OCI-LY1 (cell line): ENCODE data around the gene EHD1.

Source experiments
- H2AFZ ChIP-seq: fragments of 200-600 bp; sonication (generic), shearing (Covaris generic); 2 replicates; pipeline ENCODE4 v1.6.0; 2014; ENCODE audit warnings: antibody characterized with exemption, mild to moderate bottlenecking, low read length
- H3F3A ChIP-seq: fragments of 200-600 bp; sonication (generic), shearing (Covaris generic); 2 replicates; pipeline ENCODE4 v1.6.0; 2014; ENCODE audit warnings: mild to moderate bottlenecking, antibody characterized with exemption, low read length, moderate library complexity; ENCODE audit not compliant: insufficient read depth
- H3K27ac ChIP-seq: fragments of 200-600 bp; sonication (generic); 2 replicates; pipeline ENCODE4 v1.5.1; 2014; ENCODE audit warnings: low read length, mixed run types, mild to moderate bottlenecking, low read depth; ENCODE audit not compliant: poor library complexity, severe bottlenecking
- H3K27me3 ChIP-seq: fragments of 200-600 bp; sonication (generic); 2 replicates; pipeline ENCODE4 v1.6.0; 2014; ENCODE audit warnings: antibody characterized with exemption, mild to moderate bottlenecking, low read length, moderate library complexity; ENCODE audit not compliant: insufficient read depth
- H3K36me3 ChIP-seq: fragments of 200-600 bp; sonication (generic); 2 replicates; pipeline ENCODE4 v1.6.1; 2014; ENCODE audit warnings: mild to moderate bottlenecking, antibody characterized with exemption, low read length, moderate library complexity, mixed read lengths; ENCODE audit not compliant: insufficient read depth
- H3K4me1 ChIP-seq: fragments of 200-600 bp; sonication (generic); 2 replicates; pipeline ENCODE4 v1.5.1; 2014; ENCODE audit warnings: mild to moderate bottlenecking, low read length, moderate library complexity; ENCODE audit not compliant: insufficient read depth, severe bottlenecking
- H3K4me2 ChIP-seq: fragments of 200-600 bp; sonication (generic), shearing (Covaris generic); 2 replicates; pipeline ENCODE4 v1.6.1; 2014; ENCODE audit warnings: low read length
- H3K4me3 ChIP-seq: fragments of 200-600 bp; sonication (generic); 2 replicates; pipeline ENCODE4 v1.5.1; 2014; ENCODE audit warnings: low read length, low read depth, mild to moderate bottlenecking, mixed read lengths; ENCODE audit not compliant: poor library complexity, severe bottlenecking
- H3K79me2 ChIP-seq: fragments of 200-600 bp; shearing (Covaris generic); 2 replicates; pipeline ENCODE4 v1.6.1; 2016; ENCODE audit warnings: mixed run types, low read length, mixed read lengths; ENCODE audit not compliant: insufficient read depth
- H3K9ac ChIP-seq: fragments of 200-600 bp; sonication (generic), shearing (Covaris generic); 2 replicates; pipeline ENCODE4 v1.6.1; 2014; ENCODE audit warnings: mild to moderate bottlenecking, low read length, mixed read lengths
- H3K9me2 ChIP-seq: fragments of 200-600 bp; sonication (generic), shearing (Covaris generic); 2 replicates; pipeline ENCODE4 v1.6.1; 2014; ENCODE audit warnings: low read depth, mild to moderate bottlenecking, low read length, mixed read lengths
- H3K9me3 ChIP-seq: fragments of 200-600 bp; shearing (Covaris generic); 2 replicates; pipeline ENCODE4 v1.6.1; 2014; ENCODE audit warnings: low read length, mixed read lengths
- H4K20me1 ChIP-seq: fragments of 200-600 bp; sonication (generic), shearing (Covaris generic); 2 replicates; pipeline ENCODE4 v1.6.0; 2016; ENCODE audit warnings: mild to moderate bottlenecking, low read length; ENCODE audit not compliant: insufficient read depth
- EZH2 ChIP-seq: fragments of 200-600 bp; sonication (generic), shearing (Covaris generic); IDR thresholded peaks from 2 replicates; pipeline ENCODE4 v1.8.0; 2017; ENCODE audit warnings: borderline replicate concordance, mixed run types, mild to moderate bottlenecking, antibody characterized with exemption, low read length, moderate library complexity, mixed read lengths
- TF ChIP-seq, protein P1 (sequence below): fragments of 200-600 bp; sonication (generic), shearing (Covaris generic); IDR thresholded peaks from 2 replicates; pipeline ENCODE4 v1.5.1; 2017; ENCODE audit warnings: mild to moderate bottlenecking, antibody characterized with exemption, low read length, moderate library complexity, mixed read lengths

The EHD1 gene

DNA sequence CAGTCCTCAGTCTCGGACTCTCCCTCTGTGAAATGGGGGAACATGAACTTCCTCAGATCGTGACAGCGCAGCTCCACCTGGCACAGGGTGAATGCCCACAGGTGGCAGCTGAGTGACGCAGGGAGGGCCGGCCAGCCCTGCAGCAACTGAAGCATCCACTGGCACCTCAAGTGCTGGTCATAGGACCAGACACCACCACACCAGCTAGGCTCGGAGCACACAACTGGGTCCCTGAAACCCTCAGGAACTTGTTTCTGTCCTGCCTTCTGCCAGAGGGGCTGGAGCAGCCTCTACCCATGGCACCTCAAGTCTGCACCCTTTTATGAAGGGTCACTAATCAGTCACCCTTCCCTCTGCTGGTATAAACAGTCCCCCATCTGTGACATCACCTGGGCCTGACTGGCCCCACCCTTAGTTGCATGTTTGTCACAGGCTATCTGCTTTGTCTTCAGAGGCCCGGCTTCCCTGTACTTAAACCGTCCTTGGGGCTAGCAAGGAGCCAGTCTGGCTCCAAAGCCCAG lies 26.5 kb downstream of the EHD1 start:
- peak overlapping the region; percentile 56 for H3K9ac ChIP-seq
- no peak overlapping the region for H2AFZ ChIP-seq
- H3K9me3 ChIP-seq: no peaks in the 10 kb centered on the region
- no peak for TF ChIP-seq EZH2
- TF ChIP-seq, protein P1, sequence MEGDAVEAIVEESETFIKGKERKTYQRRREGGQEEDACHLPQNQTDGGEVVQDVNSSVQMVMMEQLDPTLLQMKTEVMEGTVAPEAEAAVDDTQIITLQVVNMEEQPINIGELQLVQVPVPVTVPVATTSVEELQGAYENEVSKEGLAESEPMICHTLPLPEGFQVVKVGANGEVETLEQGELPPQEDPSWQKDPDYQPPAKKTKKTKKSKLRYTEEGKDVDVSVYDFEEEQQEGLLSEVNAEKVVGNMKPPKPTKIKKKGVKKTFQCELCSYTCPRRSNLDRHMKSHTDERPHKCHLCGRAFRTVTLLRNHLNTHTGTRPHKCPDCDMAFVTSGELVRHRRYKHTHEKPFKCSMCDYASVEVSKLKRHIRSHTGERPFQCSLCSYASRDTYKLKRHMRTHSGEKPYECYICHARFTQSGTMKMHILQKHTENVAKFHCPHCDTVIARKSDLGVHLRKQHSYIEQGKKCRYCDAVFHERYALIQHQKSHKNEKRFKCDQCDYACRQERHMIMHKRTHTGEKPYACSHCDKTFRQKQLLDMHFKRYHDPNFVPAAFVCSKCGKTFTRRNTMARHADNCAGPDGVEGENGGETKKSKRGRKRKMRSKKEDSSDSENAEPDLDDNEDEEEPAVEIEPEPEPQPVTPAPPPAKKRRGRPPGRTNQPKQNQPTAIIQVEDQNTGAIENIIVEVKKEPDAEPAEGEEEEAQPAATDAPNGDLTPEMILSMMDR: no peak
- H3K27ac ChIP-seq: peak overlapping the region; percentile 98
- H3K4me1 ChIP-seq: peaks cover 92% of the 10 kb centered on the region
- peak overlapping the region; percentile 14 for H3K4me3 ChIP-seq
- no peaks in the 10 kb centered on the region for H4K20me1 ChIP-seq
- H3K36me3 ChIP-seq: peaks cover 39% of the 10 kb centered on the region
- H3K79me2 ChIP-seq: no peaks in the 10 kb centered on the region
- H3K4me2 ChIP-seq: peak overlapping the region; percentile 51
- H3K9me2 ChIP-seq: no peaks in the 10 kb centered on the region
- no peaks in the 10 kb centered on the region for H3K27me3 ChIP-seq
- H3F3A ChIP-seq: peaks cover 9% of the 10 kb centered on the region; the same call in 1 of the 2 replicates

DNA sequence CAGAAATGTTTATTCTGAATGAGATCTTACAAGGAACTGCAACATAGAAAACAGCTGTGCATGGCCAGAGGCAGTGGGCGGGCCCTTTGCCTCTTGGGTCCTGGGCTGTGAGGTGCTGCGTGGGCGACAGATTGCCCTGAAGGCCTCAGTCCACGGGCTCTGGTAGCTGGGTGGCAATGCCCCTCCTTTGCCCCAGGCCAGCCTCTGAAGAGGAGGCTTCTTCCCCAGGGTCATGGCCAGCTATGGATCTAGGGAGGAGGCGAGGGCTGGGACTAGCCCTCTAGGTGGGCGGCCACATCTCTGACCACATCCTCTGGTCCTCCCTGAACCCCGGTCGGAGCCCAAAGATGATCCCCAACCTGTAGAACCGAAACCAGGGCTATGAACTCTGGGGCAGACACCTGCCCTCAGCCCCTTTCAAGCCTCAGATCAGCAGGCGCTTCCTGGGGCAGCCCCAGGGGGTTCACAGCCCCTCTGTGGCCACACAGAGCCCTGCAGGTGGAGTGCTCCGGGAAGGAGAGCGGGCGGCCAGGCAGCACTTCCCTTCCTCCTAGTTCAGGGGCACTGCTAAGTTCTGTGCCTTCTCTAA lies 27.3 kb downstream of the EHD1 start:
- H3K4me2 ChIP-seq: peak overlapping the region; percentile 51
- peak overlapping the region; percentile 56; the same call in 1 of the 2 replicates for H3K9ac ChIP-seq
- peaks cover 31% of the 10 kb centered on the region for H3K36me3 ChIP-seq
- TF ChIP-seq EZH2: no peak
- TF ChIP-seq, protein P1: peak; percentile 32; the same call in 1 of the 2 replicates
- no peaks in the 10 kb centered on the region for H3K9me3 ChIP-seq
- H4K20me1 ChIP-seq: no peaks in the 10 kb centered on the region
- H3K4me1 ChIP-seq: peaks cover 87% of the 10 kb centered on the region
- no peak overlapping the region for H2AFZ ChIP-seq
- H3K27me3 ChIP-seq: no peaks in the 10 kb centered on the region
- peaks cover 9% of the 10 kb centered on the region; the same call in 1 of the 2 replicates for H3F3A ChIP-seq
- peak overlapping the region; percentile 98 for H3K27ac ChIP-seq
- no peaks in the 10 kb centered on the region for H3K9me2 ChIP-seq
- no peaks in the 10 kb centered on the region for H3K79me2 ChIP-seq
- H3K4me3 ChIP-seq: peak overlapping the region; percentile 21

DNA sequence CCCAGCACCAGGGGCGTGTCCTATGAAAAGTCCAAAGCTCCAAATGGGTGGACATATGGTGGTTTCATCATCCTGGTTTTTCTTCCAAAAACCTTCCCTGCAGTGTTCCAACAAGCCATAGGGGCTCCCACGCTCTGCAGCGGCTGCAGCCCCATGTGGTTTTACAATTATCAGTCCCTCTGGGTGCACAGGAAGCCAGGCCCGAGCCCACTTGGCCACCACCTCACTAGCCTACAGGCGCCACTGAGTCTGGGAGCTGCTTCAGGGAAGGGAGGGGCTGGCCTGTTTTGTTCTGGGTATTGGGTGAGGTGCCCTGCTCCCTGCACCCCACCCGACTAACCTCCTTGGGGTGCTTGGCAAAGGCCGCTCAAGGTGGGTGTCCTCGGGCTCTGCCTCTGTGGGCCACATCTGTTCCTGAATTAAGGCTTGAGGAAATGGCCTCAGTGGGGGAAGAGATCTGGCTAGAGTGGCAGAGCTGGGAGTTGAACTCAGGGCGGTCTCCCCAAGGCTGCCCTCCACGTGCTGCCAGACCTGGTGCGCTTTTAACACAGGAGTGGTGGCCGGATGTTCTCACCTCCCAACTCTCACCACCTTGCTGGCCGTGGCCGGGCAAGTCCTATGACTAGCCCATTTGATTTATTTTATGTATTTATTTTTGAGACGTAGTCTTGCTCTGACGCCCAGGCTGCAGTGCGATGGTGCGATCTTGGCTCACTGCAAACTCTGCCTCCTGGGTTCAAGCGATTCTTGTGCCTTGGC lies 28.6 kb downstream of the EHD1 start:
- Histone ChIP-seq H3K27me3 (no peaks in the 10 kb centered on the region), H3K79me2 (no peaks in the 10 kb centered on the region), H3K9me2 (no peaks in the 10 kb centered on the region), H3K27ac (peak overlapping the region; percentile 98), H3K4me2 (peak overlapping the region; percentile 33; the same call in 1 of the 2 replicates), H4K20me1 (no peaks in the 10 kb centered on the region), H2AFZ (no peak overlapping the region), H3K4me1 (peaks cover 87% of the 10 kb centered on the region), H3K4me3 (no peak overlapping the region), H3K36me3 (peaks cover 22% of the 10 kb centered on the region), H3F3A (peaks cover 9% of the 10 kb centered on the region; the same call in 1 of the 2 replicates), H3K9ac (peak overlapping the region; percentile 42; the same call in 1 of the 2 replicates), H3K9me3 (no peaks in the 10 kb centered on the region)
- no peak for TF ChIP-seq EZH2
- TF ChIP-seq, protein P1: no peak
